ENCODE results near the gene HEATR9. TPM values are rescaled to one million over a fixed set of nuclear protein-coding genes. Genes with fewer than 3 reads are reported as not detected.

HEATR9 gene
- total RNA-seq (not detected), polyA plus RNA-seq (not detected)
- long read RNA-seq, donor 1 = 0 reads
- long read RNA-seq, donor 2 = 0 reads

GRCh38 chr17:35868737-35869136 lies at the start of gene HEATR9:
HEATR9 (minus strand) TSS chr17:35868891; CDS start chr17:35868742, 149 bp downstream.
- intact Hi-C loops (cut with DNase I) = no loop called here
- Histone ChIP-seq H3K4me1 (no peaks in the 10 kb centered on the region), H3K9me3 (no peaks in the 10 kb centered on the region)

GRCh38 chr17:35917519-35918213 lies 49.0 kb upstream of the HEATR9 start:
- 95 to 98% (median 97%) methylated on average over 29 of the region's 29 CpGs for WGBS, 3 donors
- no peak for ATAC-seq
- H3K27me3 ChIP-seq (ENCODE audit: insufficient read depth in 3 of 3, low read length in 2 of 3) = no peaks in the 10 kb centered on the region
- intact Hi-C loops (cut with DNase I) = no loop called here
- H3K36me3 ChIP-seq (ENCODE audit: insufficient read depth in 1 of 2, low read depth in 1 of 2) = no peaks in the 10 kb centered on the region
- TF ChIP-seq CTCF (IDR thresholded peaks at IDR 0.05) = no peak
- no peak overlapping the region for H3K4me3 ChIP-seq
- no peak for DNase-seq
- no peak overlapping the region for H3K27ac ChIP-seq
- H3K9me3 ChIP-seq = no peaks in the 10 kb centered on the region
- H3K4me1 ChIP-seq = no peaks in the 10 kb centered on the region

More at GRCh38 chr17:35868737-35869136, at the start of gene HEATR9:
- no peak within 1 kb of the TSS for H3K4me3 ChIP-seq
- no peaks in the 10 kb centered on the region for H3K27me3 ChIP-seq (ENCODE audit: insufficient read depth in 3 of 3, low read length in 2 of 3)
- DNase-seq = no peak
- 67 to 70% (median 69%) methylated on average over 3 of the region's 3 CpGs for WGBS, 3 donors
- ATAC-seq = no peak
- peaks cover 0 to 5% of the 10 kb centered on the region in 2 donors for H3K36me3 ChIP-seq (ENCODE audit: insufficient read depth in 1 of 2, low read depth in 1 of 2)
- no peak for TF ChIP-seq CTCF (IDR thresholded peaks at IDR 0.05)
- H3K27ac ChIP-seq = no peak within 1 kb of the TSS

- H3K36me3 ChIP-seq (ENCODE audit: insufficient read depth in 1 of 2, low read depth in 1 of 2) = no peaks in the 10 kb centered on the region
- H3K27ac ChIP-seq = no peak overlapping the region
- no peaks in the 10 kb centered on the region for H3K27me3 ChIP-seq (ENCODE audit: insufficient read depth in 3 of 3, low read length in 2 of 3)
- H3K4me1 ChIP-seq = no peaks in the 10 kb centered on the region
- H3K4me3 ChIP-seq = no peak overlapping the region
- intact Hi-C loops (cut with DNase I) = no loop called here
- DNase-seq = no peak
- no peaks in the 10 kb centered on the region for H3K9me3 ChIP-seq
- 75 to 80% (median 79%) methylated on average over 3 of the region's 3 CpGs for WGBS, 3 donors
- TF ChIP-seq CTCF (IDR thresholded peaks at IDR 0.05) = no peak
- ATAC-seq = no peak
These were observed 46.7 kb upstream of the HEATR9 start for GRCh38 chr17:35915153-35915964.

- no peak for TF ChIP-seq CTCF (IDR thresholded peaks at IDR 0.05)
- no peak for DNase-seq
- no peaks in the 10 kb centered on the region for H3K9me3 ChIP-seq
- H3K36me3 ChIP-seq (ENCODE audit: insufficient read depth in 1 of 2, low read depth in 1 of 2) = no peaks in the 10 kb centered on the region
- no peak overlapping the region for H3K27ac ChIP-seq
- 87 to 90% (median 89%) methylated on average over 1 of the region's 1 CpG for WGBS, 3 donors
- ATAC-seq = no peak
- no peaks in the 10 kb centered on the region for H3K4me1 ChIP-seq
- intact Hi-C loops (cut with DNase I) = no loop called here
- H3K27me3 ChIP-seq (ENCODE audit: insufficient read depth in 3 of 3, low read length in 2 of 3) = no peaks in the 10 kb centered on the region
- H3K4me3 ChIP-seq = no peak overlapping the region
These were observed 45.7 kb upstream of the HEATR9 start for GRCh38 chr17:35914354-35914753.

Measured in psoas muscle (tissue), 8 donors.